Neural progenitor cell (in vitro differentiated cells): ENCODE measurements around the gene VARS2.

Experiments used
- EZH2 ChIP-seq: fragments of 200-600 bp; sonication (generic); IDR thresholded peaks from 2 replicates; pipeline ENCODE4 v1.6.1; 2017; ENCODE audit warnings: antibody characterized with exemption, mild to moderate bottlenecking, moderate library complexity
- EZH2phosphoT487 ChIP-seq: fragments of 200-600 bp; sonication (generic); IDR thresholded peaks from 2 replicates; pipeline ENCODE4 v1.6.1; 2017; ENCODE audit warnings: antibody characterized with exemption
- TF ChIP-seq, protein P1 (sequence below): fragments of 200-600 bp; sonication (generic); IDR thresholded peaks from 2 replicates; pipeline ENCODE4 v1.5.1; 2017; ENCODE audit warnings: antibody characterized with exemption, mild to moderate bottlenecking

DNA sequence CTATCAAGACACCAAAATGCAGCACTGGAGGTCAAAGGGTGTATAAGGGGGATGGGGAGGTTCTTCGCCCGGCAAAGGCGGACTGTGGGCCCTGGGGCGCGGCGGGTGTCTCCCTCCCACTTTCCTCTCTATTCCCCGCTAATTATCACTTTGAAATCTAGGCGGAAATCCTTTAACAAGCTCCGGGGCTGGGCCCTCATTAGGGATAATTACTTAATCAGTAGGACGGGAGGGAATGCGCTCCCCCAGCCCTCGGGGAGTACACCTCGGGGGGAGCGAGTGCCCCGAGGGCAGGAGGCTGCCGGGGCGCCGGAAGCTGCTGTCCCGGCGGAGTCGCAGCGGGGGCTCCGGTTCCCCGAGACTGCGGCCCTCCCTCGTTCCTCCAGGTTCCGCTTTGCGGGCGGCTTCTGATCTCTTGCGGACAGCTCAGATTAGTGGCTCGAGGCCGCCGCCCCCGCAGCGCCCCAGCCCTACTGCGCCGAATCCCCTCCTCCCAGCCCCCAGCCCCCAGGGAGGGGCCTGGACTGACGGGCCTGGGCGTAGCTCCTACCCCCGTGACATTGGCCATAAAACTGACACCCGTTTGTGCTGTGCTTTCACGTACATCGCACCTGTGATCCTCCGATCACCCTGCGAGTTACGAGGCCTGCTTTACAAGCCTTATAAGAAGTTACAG, 41.5 kb downstream of the VARS2 start:
- TF ChIP-seq EZH2phosphoT487 (peak; percentile 37), EZH2 (no peak)
- TF ChIP-seq, protein P1, sequence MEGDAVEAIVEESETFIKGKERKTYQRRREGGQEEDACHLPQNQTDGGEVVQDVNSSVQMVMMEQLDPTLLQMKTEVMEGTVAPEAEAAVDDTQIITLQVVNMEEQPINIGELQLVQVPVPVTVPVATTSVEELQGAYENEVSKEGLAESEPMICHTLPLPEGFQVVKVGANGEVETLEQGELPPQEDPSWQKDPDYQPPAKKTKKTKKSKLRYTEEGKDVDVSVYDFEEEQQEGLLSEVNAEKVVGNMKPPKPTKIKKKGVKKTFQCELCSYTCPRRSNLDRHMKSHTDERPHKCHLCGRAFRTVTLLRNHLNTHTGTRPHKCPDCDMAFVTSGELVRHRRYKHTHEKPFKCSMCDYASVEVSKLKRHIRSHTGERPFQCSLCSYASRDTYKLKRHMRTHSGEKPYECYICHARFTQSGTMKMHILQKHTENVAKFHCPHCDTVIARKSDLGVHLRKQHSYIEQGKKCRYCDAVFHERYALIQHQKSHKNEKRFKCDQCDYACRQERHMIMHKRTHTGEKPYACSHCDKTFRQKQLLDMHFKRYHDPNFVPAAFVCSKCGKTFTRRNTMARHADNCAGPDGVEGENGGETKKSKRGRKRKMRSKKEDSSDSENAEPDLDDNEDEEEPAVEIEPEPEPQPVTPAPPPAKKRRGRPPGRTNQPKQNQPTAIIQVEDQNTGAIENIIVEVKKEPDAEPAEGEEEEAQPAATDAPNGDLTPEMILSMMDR, result no peak
